K562 (cell line): ENCODE measurements around the gene KRTAP5-6. TPM values are rescaled to one million over a fixed set of nuclear protein-coding genes. Genes with fewer than 3 reads are reported as not detected.

Experiments
- ATAC-seq: fragments of 200-7000 bp; cut with Tn5 transposase; 3 replicates; pipeline ENCODE4 v1.9.1; 2020; ENCODE audit warnings: moderate library complexity
- BruUV-seq: library from RNA; stranded (reverse); fragments of 400-500 nt; replicated peaks from 2 replicates; lab custom pipeline; 2021; lab: Mats Ljungman, UMichigan
- CTCF ChIA-PET: fragments of 300-600 bp; formaldehyde crosslinking; extraction: SDS; loops from one replicate; lab custom pipeline; 2021; ENCODE audit warnings: low intra/inter-chr PET ratio; lab: Yijun Ruan, JAX
- POLR2A ChIA-PET: fragments of 300-600, 350-650 bp; sonication (Branson Sonifier 250); formaldehyde crosslinking; extraction: SDS; loops from one replicate; lab custom pipeline; 2021; ENCODE audit warnings: antibody characterized with exemption, inconsistent platforms; lab: Yijun Ruan, JAX
- DNase-seq, 4 experiments: peaks; one replicate each; pipeline versions ENCODE4 v3.0.0 to v3.0.0-alpha.2; 2011 to 2018; ENCODE audit warnings: low spot score in 3 of 4, mixed read lengths in 3 of 4; ENCODE audit errors: extremely low read depth in 1 of 4
- FAIRE-seq: peaks from 2 replicates; lab custom pipeline; 2011; peaks lifted over from hg19 to GRCh38; lab: Jason Lieb, UNC
- H2AFZ ChIP-seq: 2 replicates; pipeline ENCODE4 v1.6.0; 2011; ENCODE audit warnings: low read depth, low read length, control low read depth, inconsistent platforms
- H3K27ac ChIP-seq: fragments of 200-600 bp; 3 replicates; pipeline ENCODE4 v1.8.0; 2011; ENCODE audit warnings: low read depth, mild to moderate bottlenecking, control low read depth, inconsistent platforms, low read length, moderate library complexity, mixed read lengths; ENCODE audit errors: extremely low read depth
- H3K27me3 ChIP-seq, 2 experiments: fragments of 300-600 bp in 1 of 2; 2 replicates in 1 of 2; 3 replicates in 1 of 2; pipeline versions ENCODE4 v1.6.0 to v1.8.0; 2011; ENCODE audit warnings: inconsistent platforms in 2 of 2, low read length in 2 of 2, mild to moderate bottlenecking in 1 of 2, mixed read lengths in 1 of 2, moderate library complexity in 1 of 2; ENCODE audit not compliant: control insufficient read depth in 2 of 2, insufficient read depth in 2 of 2
- H3K36me3 ChIP-seq: fragments of 300-600 bp; 3 replicates; pipeline ENCODE4 v1.8.0; 2011; ENCODE audit warnings: mild to moderate bottlenecking, low read length, inconsistent platforms; ENCODE audit not compliant: control insufficient read depth, insufficient read depth
- H3K4me1 ChIP-seq, 2 experiments: fragments of 200-600 bp in 1 of 2; replicated peaks in 1 of 2; 2 replicates in 1 of 2; 3 replicates in 1 of 2; pipeline versions ENCODE4 v1.5.1 to v1.8.0; 2011; ENCODE audit warnings: inconsistent platforms in 2 of 2, low read length in 2 of 2, mild to moderate bottlenecking in 1 of 2, mixed read lengths in 1 of 2, moderate library complexity in 1 of 2; ENCODE audit not compliant: control insufficient read depth in 2 of 2, insufficient read depth in 2 of 2
- H3K4me2 ChIP-seq: 2 replicates; pipeline ENCODE4 v1.6.1; 2011; ENCODE audit warnings: low read length, control low read depth, inconsistent platforms, mixed read lengths; ENCODE audit not compliant: insufficient read depth
- H3K4me3 ChIP-seq: fragments of 200-600 bp; sonication (generic), shearing (Covaris generic); 2 replicates; pipeline ENCODE4 v1.5.1; 2016; ENCODE audit warnings: control low read depth, inconsistent platforms
- H3K79me2 ChIP-seq: fragments of 200-600 bp; 3 replicates; pipeline ENCODE4 v1.8.0; 2011; ENCODE audit warnings: low read length, inconsistent platforms; ENCODE audit not compliant: control insufficient read depth, insufficient read depth
- H3K9ac ChIP-seq, 2 experiments: 2 replicates each; pipeline versions ENCODE4 v1.6.0 to v1.6.1; 2011; ENCODE audit warnings: low read depth in 2 of 2, low read length in 2 of 2, control low read depth in 1 of 2, inconsistent platforms in 1 of 2, mild to moderate bottlenecking in 1 of 2, mixed read lengths in 1 of 2; ENCODE audit not compliant: insufficient read depth in 1 of 2
- H3K9me1 ChIP-seq: one replicate; pipeline ENCODE4 v1.6.0; 2011; ENCODE audit warnings: inconsistent platforms, mild to moderate bottlenecking, low read length, moderate library complexity; ENCODE audit not compliant: control insufficient read depth, insufficient read depth
- H3K9me3 ChIP-seq: replicated peaks from 2 replicates; pipeline ENCODE4 v1.5.1; 2011; ENCODE audit warnings: low read depth, low read length, inconsistent platforms; ENCODE audit not compliant: control insufficient read depth, insufficient read depth
- H4K20me1 ChIP-seq: replicated peaks from 2 replicates; pipeline ENCODE4 v1.6.1; 2011; ENCODE audit warnings: low read length, inconsistent platforms, mixed read lengths; ENCODE audit not compliant: control insufficient read depth, insufficient read depth
- whole genome bisulfite sequencing: fragments of 100-300 bp; shearing (Covaris generic); methylation state at CpG from one replicate; pipeline ENCODE4 v1.1.6; 2016; ENCODE audit warnings: low coverage, mixed read lengths; ENCODE audit not compliant: insufficient coverage; ENCODE audit errors: missing lambda C conversion rate; 5-methylcytosine and 5-hydroxymethylcytosine counted together
- in situ Hi-C: fragments of 300-500 bp; cut with MboI; formaldehyde crosslinking; loops from 4 replicates; pipeline ENCODE4 v1.15.0; 2018; ENCODE audit warnings: inconsistent platforms, mixed read lengths
- intact Hi-C: fragments of 100-400 bp; cut with micrococcal nuclease; formaldehyde crosslinking; loops from 2 replicates; pipeline ENCODE4 v1.14.2; 2022
- polyA plus RNA-seq, 8 experiments: library from polyadenylated mRNA; depleted of rRNA in 4 of 8; stranded (reverse) in 5 of 8; unstranded in 3 of 8; fragments of >200 nt; fragmentation: Nextera tagmentation in 2 of 8; fragmentation: Illumina TruSeq in 1 of 8; extraction: Ambion mirVana in 2 of 8; extraction: Trizol in 1 of 8; gene quantifications; 2 replicates each; pipeline versions ENCODE4 v1.2.1 to v1.2.3, GENCODE V29; 2011 to 2014; ENCODE audit warnings: inconsistent platforms in 1 of 8, missing spikeins in 1 of 8
- total RNA-seq, 7 experiments: library from RNA; depleted of rRNA in 6 of 7; stranded (reverse); fragments of >200 nt in 6 of 7; fragmentation: Illumina TruSeq in 2 of 7; extraction: Trizol in 2 of 7; gene quantifications; 2 replicates each; pipeline versions ENCODE4 v1.2.1 to v1.2.3, GENCODE V29; 2011 to 2021; ENCODE audit warnings: low replicate concordance in 1 of 7
- TF ChIP-seq, protein P1 (sequence below): sonication (generic); formaldehyde crosslinking; IDR thresholded peaks from 2 replicates; pipeline ENCODE4 v1.8.0; 2023; ENCODE audit warnings: missing genetic modification reagents, mild to moderate bottlenecking, borderline replicate concordance
- TF ChIP-seq, protein P2 (sequence below), 3 experiments: IDR thresholded peaks in 2 of 3; conservative IDR thresholded peaks in 1 of 3; 2 replicates each; pipeline ENCODE4 v1.5.1; 2011 to 2012; ENCODE audit warnings: low read length in 3 of 3, mild to moderate bottlenecking in 3 of 3, control low read depth in 2 of 3, improper control_type of control experiment in 1 of 3, inconsistent platforms in 1 of 3, low read depth in 1 of 3, mixed read lengths in 1 of 3, moderate library complexity in 1 of 3; ENCODE audit not compliant: insufficient read depth in 2 of 3
- TF ChIP-seq, protein P3 (sequence below), 2 experiments: fragments of 450-650 bp in 1 of 2; sonication (generic) in 1 of 2; formaldehyde crosslinking in 1 of 2; IDR thresholded peaks in 1 of 2; conservative IDR thresholded peaks in 1 of 2; 2 replicates each; pipeline versions ENCODE4 v1.6.1 to v1.8.1; 2016 to 2023; ENCODE audit warnings: mild to moderate bottlenecking in 2 of 2, moderate library complexity in 2 of 2, inconsistent platforms in 1 of 2, missing genetic modification reagents in 1 of 2

KRTAP5-6 gene
- total and polyA plus RNA-seq, 9 of the 15 experiments (the other 6 are each of a cell fraction or from before 2014, with no cell fraction given) = not detected

DNA sequence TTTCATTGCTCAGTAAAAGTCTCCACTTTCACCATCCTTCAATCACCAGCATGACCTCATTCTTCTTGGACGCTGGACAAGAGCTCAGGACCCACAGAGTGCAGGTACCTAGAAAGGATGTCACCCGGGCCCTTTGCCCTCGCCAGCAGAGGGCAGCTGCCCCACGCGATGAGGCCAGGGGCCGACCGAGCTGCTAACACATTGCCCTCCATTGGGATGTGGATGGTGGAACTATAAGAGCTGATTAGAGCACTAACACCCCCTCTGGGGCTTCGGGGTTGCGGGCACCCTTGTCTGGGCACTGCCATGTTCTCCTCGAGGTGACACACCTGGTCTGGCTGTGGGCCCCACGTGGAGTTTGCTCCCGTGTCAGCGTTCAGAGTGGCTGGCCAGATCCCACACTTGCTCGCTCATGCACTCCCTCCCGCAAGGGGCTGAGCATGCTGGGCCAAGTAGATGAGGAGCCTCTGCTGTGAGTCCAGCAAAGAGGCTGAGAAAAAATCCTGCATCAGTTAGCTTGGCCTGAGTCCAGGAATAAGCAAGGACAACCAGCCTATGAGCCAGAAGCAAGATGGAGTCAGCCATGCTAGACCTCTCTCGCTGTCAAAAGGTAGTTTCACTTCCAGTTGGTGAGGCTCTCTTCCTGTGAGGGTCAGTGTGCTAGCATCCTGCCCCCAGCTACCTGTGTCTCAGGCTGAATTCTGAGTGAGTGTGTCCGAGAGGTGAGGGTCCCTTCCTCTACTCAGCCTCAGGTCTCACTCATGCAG lies 9.8 kb downstream of the KRTAP5-6 start:
- Histone ChIP-seq H3K4me3 (no peak overlapping the region), H3K4me2 (no peak overlapping the region), H3K79me2 (no peaks in the 10 kb centered on the region), H3K27ac (no peak overlapping the region), H4K20me1 (no peaks in the 10 kb centered on the region), H3K9me1 (no peaks in the 10 kb centered on the region), H3K9me3 (no peaks in the 10 kb centered on the region), H3K36me3 (no peaks in the 10 kb centered on the region), H3K4me1 (no peaks in the 10 kb centered on the region), H3K27me3 (peaks cover 15 to 32% of the 10 kb centered on the region in 2 experiments; a peak in 4 of 5 replicates), H2AFZ (no peak overlapping the region), H3K9ac (no peak overlapping the region)
- FAIRE-seq (peak; percentile 55), DNase-seq (peak in 2 of 4 experiments; percentile 26 to 30), ATAC-seq (peak; percentile 72)
- CTCF ChIA-PET = interaction anchor here (0.6 kb wide), 1 partner anchor 125 kb away, joined by 3 read pairs; no protein-coding TSS in a partner anchor
- intact Hi-C loops = no loop called here
- in situ Hi-C loops = no loop called here
- BruUV-seq = no TSS peak
- POLR2A ChIA-PET = interaction anchor here (1.4 kb wide), 1 partner anchor 26 kb away, joined by 3 read pairs; no protein-coding TSS in a partner anchor
- 0% methylated on average over 17 of the region's 17 CpGs for WGBS
- TF ChIP-seq, protein P1, sequence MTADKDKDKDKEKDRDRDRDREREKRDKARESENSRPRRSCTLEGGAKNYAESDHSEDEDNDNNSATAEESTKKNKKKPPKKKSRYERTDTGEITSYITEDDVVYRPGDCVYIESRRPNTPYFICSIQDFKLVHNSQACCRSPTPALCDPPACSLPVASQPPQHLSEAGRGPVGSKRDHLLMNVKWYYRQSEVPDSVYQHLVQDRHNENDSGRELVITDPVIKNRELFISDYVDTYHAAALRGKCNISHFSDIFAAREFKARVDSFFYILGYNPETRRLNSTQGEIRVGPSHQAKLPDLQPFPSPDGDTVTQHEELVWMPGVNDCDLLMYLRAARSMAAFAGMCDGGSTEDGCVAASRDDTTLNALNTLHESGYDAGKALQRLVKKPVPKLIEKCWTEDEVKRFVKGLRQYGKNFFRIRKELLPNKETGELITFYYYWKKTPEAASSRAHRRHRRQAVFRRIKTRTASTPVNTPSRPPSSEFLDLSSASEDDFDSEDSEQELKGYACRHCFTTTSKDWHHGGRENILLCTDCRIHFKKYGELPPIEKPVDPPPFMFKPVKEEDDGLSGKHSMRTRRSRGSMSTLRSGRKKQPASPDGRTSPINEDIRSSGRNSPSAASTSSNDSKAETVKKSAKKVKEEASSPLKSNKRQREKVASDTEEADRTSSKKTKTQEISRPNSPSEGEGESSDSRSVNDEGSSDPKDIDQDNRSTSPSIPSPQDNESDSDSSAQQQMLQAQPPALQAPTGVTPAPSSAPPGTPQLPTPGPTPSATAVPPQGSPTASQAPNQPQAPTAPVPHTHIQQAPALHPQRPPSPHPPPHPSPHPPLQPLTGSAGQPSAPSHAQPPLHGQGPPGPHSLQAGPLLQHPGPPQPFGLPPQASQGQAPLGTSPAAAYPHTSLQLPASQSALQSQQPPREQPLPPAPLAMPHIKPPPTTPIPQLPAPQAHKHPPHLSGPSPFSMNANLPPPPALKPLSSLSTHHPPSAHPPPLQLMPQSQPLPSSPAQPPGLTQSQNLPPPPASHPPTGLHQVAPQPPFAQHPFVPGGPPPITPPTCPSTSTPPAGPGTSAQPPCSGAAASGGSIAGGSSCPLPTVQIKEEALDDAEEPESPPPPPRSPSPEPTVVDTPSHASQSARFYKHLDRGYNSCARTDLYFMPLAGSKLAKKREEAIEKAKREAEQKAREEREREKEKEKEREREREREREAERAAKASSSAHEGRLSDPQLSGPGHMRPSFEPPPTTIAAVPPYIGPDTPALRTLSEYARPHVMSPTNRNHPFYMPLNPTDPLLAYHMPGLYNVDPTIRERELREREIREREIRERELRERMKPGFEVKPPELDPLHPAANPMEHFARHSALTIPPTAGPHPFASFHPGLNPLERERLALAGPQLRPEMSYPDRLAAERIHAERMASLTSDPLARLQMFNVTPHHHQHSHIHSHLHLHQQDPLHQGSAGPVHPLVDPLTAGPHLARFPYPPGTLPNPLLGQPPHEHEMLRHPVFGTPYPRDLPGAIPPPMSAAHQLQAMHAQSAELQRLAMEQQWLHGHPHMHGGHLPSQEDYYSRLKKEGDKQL = no peak
- TF ChIP-seq, protein P2, sequence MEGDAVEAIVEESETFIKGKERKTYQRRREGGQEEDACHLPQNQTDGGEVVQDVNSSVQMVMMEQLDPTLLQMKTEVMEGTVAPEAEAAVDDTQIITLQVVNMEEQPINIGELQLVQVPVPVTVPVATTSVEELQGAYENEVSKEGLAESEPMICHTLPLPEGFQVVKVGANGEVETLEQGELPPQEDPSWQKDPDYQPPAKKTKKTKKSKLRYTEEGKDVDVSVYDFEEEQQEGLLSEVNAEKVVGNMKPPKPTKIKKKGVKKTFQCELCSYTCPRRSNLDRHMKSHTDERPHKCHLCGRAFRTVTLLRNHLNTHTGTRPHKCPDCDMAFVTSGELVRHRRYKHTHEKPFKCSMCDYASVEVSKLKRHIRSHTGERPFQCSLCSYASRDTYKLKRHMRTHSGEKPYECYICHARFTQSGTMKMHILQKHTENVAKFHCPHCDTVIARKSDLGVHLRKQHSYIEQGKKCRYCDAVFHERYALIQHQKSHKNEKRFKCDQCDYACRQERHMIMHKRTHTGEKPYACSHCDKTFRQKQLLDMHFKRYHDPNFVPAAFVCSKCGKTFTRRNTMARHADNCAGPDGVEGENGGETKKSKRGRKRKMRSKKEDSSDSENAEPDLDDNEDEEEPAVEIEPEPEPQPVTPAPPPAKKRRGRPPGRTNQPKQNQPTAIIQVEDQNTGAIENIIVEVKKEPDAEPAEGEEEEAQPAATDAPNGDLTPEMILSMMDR (IDR thresholded peaks at IDR 0.05 in 2 of 3, conservative IDR thresholded peaks at IDR 0.05 in 1 of 3; ENCODE audit: insufficient read depth in 2 of 3, low read depth in 1 of 3, low read length in 3 of 3) = peak; percentile 49 to 58 (median 52)
- TF ChIP-seq, protein P3, sequence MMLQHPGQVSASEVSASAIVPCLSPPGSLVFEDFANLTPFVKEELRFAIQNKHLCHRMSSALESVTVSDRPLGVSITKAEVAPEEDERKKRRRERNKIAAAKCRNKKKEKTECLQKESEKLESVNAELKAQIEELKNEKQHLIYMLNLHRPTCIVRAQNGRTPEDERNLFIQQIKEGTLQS (IDR thresholded peaks at IDR 0.05) = 0 out of 2 replicates have a peak, but pooled peaks have one; percentile 20
- TF ChIP-seq, protein P3 (CRISPR knock-in tag; conservative IDR thresholded peaks at IDR 0.05) = no peak
